ENCODE measurements around the gene KIF13A. TPM values are rescaled to one million over a fixed set of nuclear protein-coding genes. Genes with fewer than 3 reads are reported as not detected.
A peak's percentile ranks its signal among the peaks of the same experiment; 100 is the strongest.
"Not testable (repeated sequence)": the region's sequence is repeated elsewhere in the genome, so short reads cannot be mapped to it uniquely, and the experiment has no call there.

The KIF13A gene
- total RNA-seq, 1 donor = 86.8 TPM

DNA sequence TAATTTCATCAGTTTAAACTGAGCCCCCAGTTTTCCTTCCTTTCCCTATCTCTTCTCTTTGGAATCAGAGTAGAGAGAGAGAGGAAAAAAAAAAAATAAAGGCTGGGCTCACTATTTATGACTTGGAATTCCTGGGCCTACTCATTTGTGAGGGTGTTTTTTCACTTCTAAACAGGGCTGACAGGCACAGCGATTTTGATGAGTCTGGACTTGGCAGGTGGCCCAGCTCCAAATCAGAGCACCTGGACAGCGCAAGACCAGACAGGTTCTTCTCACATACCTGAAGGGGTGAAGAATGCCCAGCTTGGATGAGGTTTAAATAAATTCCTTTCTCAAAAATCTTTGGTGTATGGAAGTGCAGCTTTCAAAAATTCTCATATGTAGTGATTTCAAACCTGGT is 122.2 kb downstream of the KIF13A start:
- H3K4me3 ChIP-seq (ENCODE audit: low read depth, low read length) = no peak overlapping the region
- DNase-seq (ENCODE audit: low read depth) = no peak
- TF ChIP-seq, protein P1, sequence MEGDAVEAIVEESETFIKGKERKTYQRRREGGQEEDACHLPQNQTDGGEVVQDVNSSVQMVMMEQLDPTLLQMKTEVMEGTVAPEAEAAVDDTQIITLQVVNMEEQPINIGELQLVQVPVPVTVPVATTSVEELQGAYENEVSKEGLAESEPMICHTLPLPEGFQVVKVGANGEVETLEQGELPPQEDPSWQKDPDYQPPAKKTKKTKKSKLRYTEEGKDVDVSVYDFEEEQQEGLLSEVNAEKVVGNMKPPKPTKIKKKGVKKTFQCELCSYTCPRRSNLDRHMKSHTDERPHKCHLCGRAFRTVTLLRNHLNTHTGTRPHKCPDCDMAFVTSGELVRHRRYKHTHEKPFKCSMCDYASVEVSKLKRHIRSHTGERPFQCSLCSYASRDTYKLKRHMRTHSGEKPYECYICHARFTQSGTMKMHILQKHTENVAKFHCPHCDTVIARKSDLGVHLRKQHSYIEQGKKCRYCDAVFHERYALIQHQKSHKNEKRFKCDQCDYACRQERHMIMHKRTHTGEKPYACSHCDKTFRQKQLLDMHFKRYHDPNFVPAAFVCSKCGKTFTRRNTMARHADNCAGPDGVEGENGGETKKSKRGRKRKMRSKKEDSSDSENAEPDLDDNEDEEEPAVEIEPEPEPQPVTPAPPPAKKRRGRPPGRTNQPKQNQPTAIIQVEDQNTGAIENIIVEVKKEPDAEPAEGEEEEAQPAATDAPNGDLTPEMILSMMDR (IDR thresholded peaks at IDR 0.05; ENCODE audit: insufficient read depth, low read length) = no peak

DNA sequence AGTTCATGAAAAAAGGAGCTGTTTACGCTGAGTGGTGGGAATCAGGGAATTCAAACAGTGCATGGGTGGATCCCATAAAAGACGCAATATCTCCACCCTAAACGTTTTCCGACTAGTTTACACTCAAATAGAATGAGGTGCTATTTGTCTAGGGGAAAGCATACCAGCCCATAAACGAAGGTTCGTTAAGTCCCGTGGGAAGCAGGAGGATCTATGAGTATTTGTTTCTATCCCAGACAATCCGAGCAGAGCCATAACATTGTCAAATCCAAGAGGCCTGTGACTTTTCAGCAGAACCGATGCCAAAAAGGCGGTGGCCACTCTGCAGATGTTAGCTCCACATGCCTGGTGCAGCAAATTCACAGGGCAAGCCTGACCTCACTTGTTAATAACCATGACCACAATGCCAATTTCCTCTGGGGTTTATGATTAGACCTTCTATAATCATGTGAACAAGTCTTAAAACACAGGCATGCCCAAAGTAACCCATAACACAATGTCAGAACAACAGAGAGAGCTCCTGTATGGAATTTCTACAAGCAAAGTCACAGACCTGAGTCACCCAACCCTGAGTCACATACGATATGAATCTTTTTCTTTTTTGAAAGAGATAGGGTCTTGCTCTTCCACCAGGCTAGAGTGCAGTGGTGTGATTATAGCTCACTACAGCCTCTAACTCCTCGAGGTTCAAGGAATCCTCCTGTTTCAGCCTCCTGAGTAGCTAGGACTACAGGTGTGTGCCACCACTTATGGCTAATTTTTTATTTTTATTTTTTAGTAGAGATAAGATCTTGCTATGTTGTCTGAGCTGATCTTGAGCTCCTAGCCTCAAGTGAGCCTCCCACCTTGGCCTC is 123.3 kb downstream of the KIF13A start:
- DNase-seq (ENCODE audit: low read depth) = peak; percentile 77
- TF ChIP-seq, protein P1 (IDR thresholded peaks at IDR 0.05; ENCODE audit: insufficient read depth, low read length) = no peak
- no peak overlapping the region for H3K4me3 ChIP-seq (ENCODE audit: low read depth, low read length)

DNA sequence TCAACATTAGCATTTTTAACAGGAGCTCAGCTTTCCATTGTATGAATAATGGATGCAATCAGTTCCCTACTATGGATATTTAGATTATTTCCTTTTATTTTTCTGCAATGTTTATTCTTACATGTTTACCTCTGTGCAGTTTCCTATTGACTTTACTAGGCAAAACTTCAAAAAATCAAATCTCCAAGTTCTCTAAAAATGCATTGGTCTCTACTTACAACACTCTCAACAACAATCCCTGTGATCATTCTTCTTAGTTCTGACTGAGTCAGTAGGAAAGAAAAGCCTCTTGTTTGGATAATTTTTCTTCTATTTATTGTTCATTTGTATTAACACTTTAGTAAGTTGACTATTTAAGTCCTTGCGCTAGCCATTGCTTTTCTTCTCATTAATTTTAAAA is 126.1 kb downstream of the KIF13A start:
- DNase-seq (ENCODE audit: low read depth) = no peak
- TF ChIP-seq, protein P1 (IDR thresholded peaks at IDR 0.05; ENCODE audit: insufficient read depth, low read length) = no peak
- no peak overlapping the region for H3K4me3 ChIP-seq (ENCODE audit: low read depth, low read length)

DNA sequence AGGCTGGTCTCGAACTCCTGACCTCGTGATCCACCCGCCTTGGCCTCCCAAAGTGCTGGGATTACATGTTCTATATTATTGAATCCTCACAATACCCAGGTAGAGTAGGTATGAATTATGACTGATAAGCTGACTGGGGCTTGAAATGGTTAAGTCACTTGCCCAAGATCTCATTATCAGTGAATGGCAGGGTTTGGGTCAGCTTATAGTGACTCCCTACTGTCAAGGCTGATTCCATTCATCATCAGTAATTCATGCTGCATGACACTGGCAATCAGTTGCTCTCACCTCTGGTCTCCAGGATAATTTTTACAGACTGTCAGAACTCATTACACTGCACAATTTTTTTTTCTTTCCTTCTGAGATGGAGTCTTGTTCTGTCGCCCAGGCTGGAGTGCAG is 127.6 kb downstream of the KIF13A start:
- H3K4me3 ChIP-seq (ENCODE audit: low read depth, low read length) = no peak overlapping the region
- DNase-seq (ENCODE audit: low read depth) = no peak
- TF ChIP-seq, protein P1 (IDR thresholded peaks at IDR 0.05; ENCODE audit: insufficient read depth, low read length) = no peak

DNA sequence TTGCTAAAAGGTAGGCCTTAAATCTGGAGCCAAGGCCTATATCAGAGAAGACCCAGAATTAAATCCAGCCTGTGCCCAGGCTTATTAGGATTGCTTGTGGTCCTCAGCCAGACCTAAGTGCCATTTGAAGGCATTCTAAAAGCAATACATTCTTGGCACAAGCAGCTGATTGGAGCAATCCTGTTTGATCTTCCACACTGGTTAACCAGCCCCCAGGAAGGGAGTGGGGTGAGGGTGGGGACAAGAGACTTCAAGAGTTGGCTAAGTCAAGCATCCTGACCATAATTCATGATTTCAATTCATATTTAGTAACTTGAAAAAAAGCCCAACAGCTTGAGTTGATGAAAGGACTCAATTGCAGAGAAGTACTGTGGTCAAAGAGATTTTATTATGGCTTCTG is 128.9 kb downstream of the KIF13A start:
- no peak overlapping the region for H3K4me3 ChIP-seq (ENCODE audit: low read depth, low read length)
- DNase-seq (ENCODE audit: low read depth) = no peak
- TF ChIP-seq, protein P1 (IDR thresholded peaks at IDR 0.05; ENCODE audit: insufficient read depth, low read length) = no peak

DNA sequence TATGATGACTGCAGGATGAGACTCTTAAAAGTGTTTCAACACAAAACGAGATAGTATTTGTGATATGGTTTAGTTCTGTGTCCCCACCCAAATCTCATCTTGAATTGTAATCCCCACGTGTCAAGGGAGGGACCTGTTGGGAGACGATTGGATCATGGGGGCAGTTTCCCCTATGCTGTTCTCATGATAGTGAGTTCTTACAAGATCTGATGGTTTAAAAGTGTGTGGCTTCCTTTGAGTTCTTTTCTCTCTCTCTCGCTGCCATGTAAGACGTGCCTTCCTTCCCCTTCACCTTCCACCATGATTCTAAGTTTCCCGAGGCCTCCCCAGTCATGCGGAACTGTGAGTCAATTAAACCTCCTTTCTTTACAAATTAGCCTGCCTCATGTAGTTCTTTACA is 130.2 kb downstream of the KIF13A start:
- H3K4me3 ChIP-seq (ENCODE audit: low read depth, low read length); DNase-seq (ENCODE audit: low read depth): not testable (repeated sequence)

DNA sequence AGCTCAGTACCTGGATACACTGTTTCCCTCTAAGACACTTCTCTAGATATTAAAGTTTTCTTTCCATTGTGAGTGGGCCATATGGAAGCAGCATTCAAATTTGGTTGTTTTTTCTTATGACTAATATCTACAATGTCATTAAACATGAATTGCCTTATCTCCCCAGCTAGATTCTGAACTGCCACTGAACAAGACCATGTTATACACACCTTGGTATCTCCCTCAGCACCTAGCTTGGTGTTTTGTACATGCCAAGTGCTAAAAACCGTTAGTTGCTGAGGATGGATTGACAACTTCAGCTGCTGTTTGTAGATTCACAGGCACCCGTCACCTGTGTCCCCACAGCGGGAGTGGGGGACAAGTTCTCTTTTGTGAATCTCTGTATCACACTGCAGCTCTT is 131.1 kb downstream of the KIF13A start:
- TF ChIP-seq, protein P1 (IDR thresholded peaks at IDR 0.05; ENCODE audit: insufficient read depth, low read length) = no peak
- H3K4me3 ChIP-seq (ENCODE audit: low read depth, low read length) = no peak overlapping the region
- no peak for DNase-seq (ENCODE audit: low read depth)
